WI38 (cell line): ENCODE measurements around the gene CRYL1.

Experiments used
- H3K4me3 ChIP-seq: 2 replicates; pipeline ENCODE4 v1.5.1; 2011; ENCODE audit warnings: low read depth, mild to moderate bottlenecking, control low read depth, low read length
- CTCF ChIP-seq: IDR thresholded peaks from 2 replicates; pipeline ENCODE4 v1.5.1; 2012; ENCODE audit warnings: low read depth, mild to moderate bottlenecking, control low read depth, low read length

The CRYL1 gene

GRCh38 chr13:20394169-20394501, 131.5 kb downstream of the CRYL1 start:
- no peak for TF ChIP-seq CTCF
- no peak overlapping the region for H3K4me3 ChIP-seq

- no peak overlapping the region for H3K4me3 ChIP-seq
- TF ChIP-seq CTCF = no peak
Measured at GRCh38 chr13:20393273-20394168, 132.1 kb downstream of the CRYL1 start.

- TF ChIP-seq CTCF = no peak
- H3K4me3 ChIP-seq = no peak overlapping the region
Measured at GRCh38 chr13:20392530-20392929, 133.1 kb downstream of the CRYL1 start.

GRCh38 chr13:20391597-20392452, 133.8 kb downstream of the CRYL1 start:
- TF ChIP-seq CTCF = no peak
- H3K4me3 ChIP-seq = no peak overlapping the region

- no peak for TF ChIP-seq CTCF
- no peak overlapping the region for H3K4me3 ChIP-seq
Measured at GRCh38 chr13:20390526-20391175, 135.0 kb downstream of the CRYL1 start.

- no peak for TF ChIP-seq CTCF
- no peak overlapping the region for H3K4me3 ChIP-seq
Measured at GRCh38 chr13:20389696-20390525, 135.7 kb downstream of the CRYL1 start.
